Mesenchymal stem cell (in vitro differentiated cells and primary cell): ENCODE results near the gene PRKAG2.

Source experiments
- DNase-seq: peaks from one replicate; pipeline ENCODE4 v3.0.0-alpha.2; 2013
- H2AFZ ChIP-seq: one replicate; pipeline ENCODE4 v1.6.1; 2013; ENCODE audit warnings: low read depth, mild to moderate bottlenecking, control low read depth, inconsistent platforms, low read length, moderate library complexity
- H2AK5ac ChIP-seq: 2 replicates; pipeline ENCODE4 v1.6.1; 2013; ENCODE audit warnings: low read length, moderate library complexity, mild to moderate bottlenecking, inconsistent platforms; ENCODE audit not compliant: severe bottlenecking
- H2BK120ac ChIP-seq: one replicate; pipeline ENCODE4 v1.6.1; 2013; ENCODE audit warnings: low read depth, mild to moderate bottlenecking, inconsistent platforms, low read length, moderate library complexity
- H2BK12ac ChIP-seq, 2 experiments: one replicate each; pipeline ENCODE4 v1.6.1; 2013; ENCODE audit warnings: inconsistent platforms in 2 of 2, low read length in 2 of 2, mild to moderate bottlenecking in 2 of 2, moderate library complexity in 2 of 2, control low read depth in 1 of 2
- H2BK15ac ChIP-seq: one replicate; pipeline ENCODE4 v1.6.1; 2013; ENCODE audit warnings: mild to moderate bottlenecking, low read depth, inconsistent platforms; ENCODE audit not compliant: poor library complexity, severe bottlenecking
- H2BK5ac ChIP-seq: 2 replicates; pipeline ENCODE4 v1.6.1; 2013; ENCODE audit warnings: low read depth, mild to moderate bottlenecking, low read length, control low read depth, inconsistent platforms; ENCODE audit not compliant: poor library complexity, severe bottlenecking
- H3K14ac ChIP-seq, 2 experiments: one replicate each; pipeline ENCODE4 v1.6.1; 2013; ENCODE audit warnings: inconsistent platforms in 2 of 2, low read length in 2 of 2, control low read depth in 1 of 2, mild to moderate bottlenecking in 1 of 2, moderate library complexity in 1 of 2
- H3K18ac ChIP-seq, 2 experiments: one replicate each; pipeline ENCODE4 v1.6.1; 2013; ENCODE audit warnings: inconsistent platforms in 2 of 2, low read length in 2 of 2, control low read depth in 1 of 2, low read depth in 1 of 2, mild to moderate bottlenecking in 1 of 2
- H3K23ac ChIP-seq, 2 experiments: one replicate each; pipeline ENCODE4 v1.6.1; 2013; ENCODE audit warnings: inconsistent platforms in 2 of 2, low read length in 2 of 2, mild to moderate bottlenecking in 2 of 2, moderate library complexity in 2 of 2, control low read depth in 1 of 2
- H3K27ac ChIP-seq: 2 replicates; pipeline ENCODE4 v1.5.1; 2013; ENCODE audit warnings: mild to moderate bottlenecking, moderate library complexity, low read length, control low read depth, inconsistent platforms; ENCODE audit not compliant: poor library complexity, severe bottlenecking
- H3K27me3 ChIP-seq, 2 experiments: 2 replicates each; pipeline versions ENCODE4 v1.6.1 to v1.7.0; 2013; ENCODE audit warnings: low read length in 2 of 2, mild to moderate bottlenecking in 2 of 2, moderate library complexity in 2 of 2, control low read depth in 1 of 2, inconsistent platforms in 1 of 2; ENCODE audit not compliant: control insufficient read depth in 1 of 2, insufficient read depth in 1 of 2
- H3K36me3 ChIP-seq, 2 experiments: 2 replicates each; pipeline versions ENCODE4 v1.6.1 to v1.7.0; 2013; ENCODE audit warnings: low read length in 2 of 2, control low read depth in 1 of 2, inconsistent platforms in 1 of 2, low read depth in 1 of 2, mild to moderate bottlenecking in 1 of 2; ENCODE audit not compliant: insufficient read depth in 2 of 2, control insufficient read depth in 1 of 2
- H3K4ac ChIP-seq, 2 experiments: one replicate each; pipeline ENCODE4 v1.6.1; 2013; ENCODE audit warnings: inconsistent platforms in 2 of 2, low read length in 2 of 2, mild to moderate bottlenecking in 2 of 2, moderate library complexity in 2 of 2, control low read depth in 1 of 2, low read depth in 1 of 2
- H3K4me1 ChIP-seq: 2 replicates; pipeline ENCODE4 v1.6.1; 2013; ENCODE audit warnings: low read depth, low read length, control low read depth; ENCODE audit not compliant: control insufficient read depth, insufficient read depth
- H3K4me2 ChIP-seq: 2 replicates; pipeline ENCODE4 v1.6.1; 2013; ENCODE audit warnings: low read length, mild to moderate bottlenecking, inconsistent platforms; ENCODE audit not compliant: poor library complexity, severe bottlenecking
- H3K4me3 ChIP-seq, 2 experiments: 2 replicates each; pipeline versions ENCODE4 v1.5.1 to v1.7.0; 2013; ENCODE audit warnings: low read length in 2 of 2, mild to moderate bottlenecking in 2 of 2, control low read depth in 1 of 2, low read depth in 1 of 2; ENCODE audit not compliant: insufficient read depth in 1 of 2
- H3K79me1 ChIP-seq: replicated peaks from 2 replicates; pipeline ENCODE4 v1.6.1; 2013; ENCODE audit warnings: mild to moderate bottlenecking, control low read depth, low read length, inconsistent platforms; ENCODE audit not compliant: poor library complexity, severe bottlenecking
- H3K9ac ChIP-seq: 2 replicates; pipeline ENCODE4 v1.7.0; 2013; ENCODE audit warnings: mild to moderate bottlenecking, low read length, moderate library complexity
- H3K9me3 ChIP-seq: 2 replicates; pipeline ENCODE4 v1.7.0; 2013; ENCODE audit warnings: mild to moderate bottlenecking, low read length; ENCODE audit not compliant: control insufficient read depth
- H4K8ac ChIP-seq: one replicate; pipeline ENCODE4 v1.6.1; 2013; ENCODE audit warnings: inconsistent platforms, mild to moderate bottlenecking, low read length, moderate library complexity
- H4K91ac ChIP-seq: one replicate; pipeline ENCODE4 v1.6.1; 2013; ENCODE audit warnings: mild to moderate bottlenecking, low read length, inconsistent platforms
- WGBS: methylation state at CpG from one replicate; pipeline ENCODE4 v1.1.7; 2013; ENCODE audit warnings: mixed read lengths; 5-methylcytosine and 5-hydroxymethylcytosine counted together

Gene PRKAG2

DNA sequence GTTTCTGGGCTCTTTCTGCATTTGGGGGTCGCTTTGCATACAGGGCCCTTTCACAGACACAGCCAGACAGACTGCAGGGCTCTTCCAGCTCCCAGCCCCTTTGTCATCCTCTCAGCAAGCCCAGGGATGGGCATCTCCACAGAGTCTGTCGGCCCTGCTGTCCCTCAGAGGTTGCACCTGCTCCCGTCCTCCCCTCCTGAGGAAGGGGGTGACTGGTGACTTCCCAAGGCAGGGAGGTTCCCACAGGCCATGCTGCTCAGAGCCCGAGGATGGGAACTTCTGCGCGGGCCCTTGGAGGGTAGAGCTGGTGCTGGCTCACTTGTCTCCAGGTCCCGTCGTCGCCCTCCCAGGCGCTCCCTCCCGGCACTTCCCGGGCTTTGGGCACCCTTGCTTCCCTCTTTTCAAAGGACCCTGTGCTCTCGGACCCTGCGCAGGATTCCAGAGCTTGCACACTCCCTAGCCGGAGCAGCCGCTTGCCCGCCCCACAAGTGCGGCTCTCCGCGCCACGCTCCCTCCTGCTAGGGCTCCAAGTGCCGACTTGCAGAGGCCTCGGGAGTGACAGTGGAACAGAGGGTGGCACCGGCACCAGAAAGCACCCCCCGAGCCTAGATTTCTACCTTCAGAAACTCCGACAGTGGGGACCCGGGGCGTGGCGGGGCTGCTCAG, 152.5 kb downstream of the PRKAG2 start:
- no peak overlapping the region for H3K4ac ChIP-seq

DNA sequence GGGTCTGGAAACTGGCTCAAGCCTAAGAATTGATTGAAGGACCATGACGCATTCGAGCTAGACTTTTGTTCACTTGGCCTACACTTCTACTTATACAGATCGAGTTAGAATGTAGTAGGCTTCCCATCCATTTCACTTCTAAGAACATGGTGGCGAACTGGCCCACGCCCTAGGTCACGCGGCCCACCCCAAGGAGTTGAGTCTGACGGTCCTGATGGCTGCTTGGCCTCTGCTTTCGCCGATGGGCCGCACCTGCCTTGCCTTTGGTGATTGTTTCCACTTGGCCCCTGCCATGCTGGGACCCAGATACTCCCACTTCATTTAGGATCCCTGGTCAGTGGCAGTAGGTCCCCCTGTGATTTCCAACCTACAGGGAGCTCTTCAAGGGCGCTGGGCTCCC, 153.6 kb downstream of the PRKAG2 start:
- H3K23ac ChIP-seq = no peak overlapping the region
- H3K4ac ChIP-seq = no peak overlapping the region
- H4K8ac ChIP-seq = no peak overlapping the region
- no peak for DNase-seq
- no peak overlapping the region for H3K27ac ChIP-seq
- H3K4me3 ChIP-seq = no peak overlapping the region
- H3K18ac ChIP-seq = no peak overlapping the region
- H2BK5ac ChIP-seq = no peak overlapping the region
- H3K79me1 ChIP-seq = no peaks in the 10 kb centered on the region
- no peak overlapping the region for H2AFZ ChIP-seq
- peaks cover 0 to 3% of the 10 kb centered on the region in 2 experiments for H3K27me3 ChIP-seq
- H3K9me3 ChIP-seq = no peaks in the 10 kb centered on the region
- no peak overlapping the region for H2AK5ac ChIP-seq
- no peaks in the 10 kb centered on the region for H3K36me3 ChIP-seq
- no peak overlapping the region for H3K14ac ChIP-seq
- H2BK12ac ChIP-seq = peak overlapping the region in 1 of 2 experiments; percentile 37
- no peak overlapping the region for H4K91ac ChIP-seq
- no peak overlapping the region for H2BK120ac ChIP-seq
- no peak overlapping the region for H3K9ac ChIP-seq
- H3K4me2 ChIP-seq = no peak overlapping the region
- H3K4me1 ChIP-seq = peaks cover 34% of the 10 kb centered on the region
- H2BK15ac ChIP-seq = no peak overlapping the region
- 92% methylated on average over 12 of the region's 12 CpGs for WGBS

More for the DNA sequence above, 152.5 kb downstream of the PRKAG2 start:
- Histone ChIP-seq H3K27me3 (peaks cover 0 to 3% of the 10 kb centered on the region in 2 experiments), H3K4me2 (no peak overlapping the region), H3K79me1 (no peaks in the 10 kb centered on the region), H4K8ac (no peak overlapping the region), H2AFZ (no peak overlapping the region), H3K4me1 (peaks cover 39% of the 10 kb centered on the region), H3K23ac (no peak overlapping the region), H3K18ac (peak overlapping the region in 1 of 2 experiments; percentile 45), H2BK120ac (no peak overlapping the region), H2BK15ac (no peak overlapping the region), H3K36me3 (no peaks in the 10 kb centered on the region), H3K9ac (no peak overlapping the region), H2BK12ac (no peak overlapping the region), H3K14ac (no peak overlapping the region), H3K27ac (no peak overlapping the region), H3K9me3 (no peaks in the 10 kb centered on the region), H3K4me3 (no peak overlapping the region), H2BK5ac (no peak overlapping the region), H4K91ac (peak overlapping the region; percentile 60), H2AK5ac (peak overlapping the region; percentile 69)
- no peak for DNase-seq
- 87% methylated on average over 28 of the region's 29 CpGs for WGBS

DNA sequence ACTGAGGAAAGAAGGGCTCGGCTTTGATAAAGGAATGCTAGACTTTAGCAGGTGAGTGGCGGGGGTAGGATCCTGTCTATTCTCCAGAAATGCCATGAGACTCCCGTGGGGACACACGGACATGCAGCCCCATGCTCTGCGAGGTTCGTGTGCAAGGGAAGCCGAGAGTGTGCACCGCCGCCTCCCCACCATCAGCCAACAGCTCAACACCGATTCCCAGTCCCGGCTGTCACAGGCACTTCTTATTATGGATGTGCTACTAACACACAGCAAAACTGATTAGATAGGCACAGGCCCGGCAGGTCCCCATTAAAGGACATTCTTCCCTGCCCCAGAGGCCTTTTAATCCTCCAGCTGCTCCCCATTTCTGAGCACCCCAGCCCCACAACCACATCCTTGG, 154.4 kb downstream of the PRKAG2 start:
- Histone ChIP-seq H3K79me1 (no peaks in the 10 kb centered on the region), H2BK15ac (no peak overlapping the region), H2BK120ac (no peak overlapping the region), H3K9ac (no peak overlapping the region), H2BK12ac (no peak overlapping the region), H3K9me3 (no peaks in the 10 kb centered on the region), H2BK5ac (no peak overlapping the region), H4K91ac (no peak overlapping the region), H3K4me1 (peaks cover 28% of the 10 kb centered on the region), H3K27me3 (peaks cover 0 to 3% of the 10 kb centered on the region in 2 experiments), H3K4me2 (no peak overlapping the region), H2AFZ (no peak overlapping the region), H3K23ac (no peak overlapping the region), H3K18ac (peak overlapping the region in 1 of 2 experiments; percentile 5), H3K4me3 (no peak overlapping the region), H3K14ac (no peak overlapping the region), H2AK5ac (no peak overlapping the region), H3K4ac (no peak overlapping the region), H3K36me3 (no peaks in the 10 kb centered on the region), H3K27ac (no peak overlapping the region), H4K8ac (no peak overlapping the region)
- no peak for DNase-seq
- WGBS = 88% methylated on average over 12 of the region's 12 CpGs

DNA sequence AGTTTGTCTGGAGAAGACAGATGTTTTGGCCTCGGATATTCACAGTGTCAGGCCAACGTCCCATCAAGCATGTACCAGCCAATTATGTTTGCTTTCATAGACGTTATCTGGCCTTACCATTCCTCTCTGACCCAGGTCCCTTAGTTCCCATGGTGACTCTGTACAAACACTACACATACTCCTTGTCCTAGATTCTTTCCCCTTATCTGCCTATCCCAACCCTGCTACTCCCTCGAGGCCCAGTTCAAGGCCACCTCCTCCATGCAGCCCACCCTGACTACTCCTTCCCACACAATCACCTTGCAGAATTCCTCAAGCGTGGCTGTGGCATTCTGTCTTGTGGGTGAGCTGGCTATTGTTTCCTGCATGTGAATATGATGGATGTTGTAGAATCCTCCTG, 155.2 kb downstream of the PRKAG2 start:
- no peak overlapping the region for H3K4me2 ChIP-seq
- no peak overlapping the region for H2BK120ac ChIP-seq
- H3K27ac ChIP-seq = no peak overlapping the region
- no peak overlapping the region for H2BK15ac ChIP-seq
- no peak overlapping the region for H3K23ac ChIP-seq
- peaks cover 0 to 3% of the 10 kb centered on the region in 2 experiments for H3K27me3 ChIP-seq
- no peak overlapping the region for H3K9ac ChIP-seq
- no peak overlapping the region for H2AFZ ChIP-seq
- peak overlapping the region; percentile 74 for H4K91ac ChIP-seq
- no peaks in the 10 kb centered on the region for H3K79me1 ChIP-seq
- no peak overlapping the region for H2BK12ac ChIP-seq
- peak overlapping the region in 1 of 2 experiments; percentile 26 for H3K14ac ChIP-seq
- DNase-seq = no peak
- peaks cover 23% of the 10 kb centered on the region for H3K4me1 ChIP-seq
- 77% methylated on average over 4 of the region's 5 CpGs for WGBS
- H3K36me3 ChIP-seq = no peaks in the 10 kb centered on the region
- H3K9me3 ChIP-seq = no peaks in the 10 kb centered on the region
- H3K4ac ChIP-seq = no peak overlapping the region
- no peak overlapping the region for H3K18ac ChIP-seq
- H4K8ac ChIP-seq = no peak overlapping the region
- no peak overlapping the region for H2AK5ac ChIP-seq
- no peak overlapping the region for H3K4me3 ChIP-seq
- no peak overlapping the region for H2BK5ac ChIP-seq
